OCI-LY1 (cell line): ENCODE measurements around the gene ZNHIT2.

Source experiments
- H2AFZ ChIP-seq: fragments of 200-600 bp; sonication (generic), shearing (Covaris generic); 2 replicates; pipeline ENCODE4 v1.6.0; 2014; ENCODE audit warnings: antibody characterized with exemption, mild to moderate bottlenecking, low read length
- H3F3A ChIP-seq: fragments of 200-600 bp; sonication (generic), shearing (Covaris generic); 2 replicates; pipeline ENCODE4 v1.6.0; 2014; ENCODE audit warnings: mild to moderate bottlenecking, antibody characterized with exemption, low read length, moderate library complexity; ENCODE audit not compliant: insufficient read depth
- H3K27ac ChIP-seq: fragments of 200-600 bp; sonication (generic); 2 replicates; pipeline ENCODE4 v1.5.1; 2014; ENCODE audit warnings: low read length, mixed run types, mild to moderate bottlenecking, low read depth; ENCODE audit not compliant: poor library complexity, severe bottlenecking
- H3K27me3 ChIP-seq: fragments of 200-600 bp; sonication (generic); 2 replicates; pipeline ENCODE4 v1.6.0; 2014; ENCODE audit warnings: antibody characterized with exemption, mild to moderate bottlenecking, low read length, moderate library complexity; ENCODE audit not compliant: insufficient read depth
- H3K36me3 ChIP-seq: fragments of 200-600 bp; sonication (generic); 2 replicates; pipeline ENCODE4 v1.6.1; 2014; ENCODE audit warnings: mild to moderate bottlenecking, antibody characterized with exemption, low read length, moderate library complexity, mixed read lengths; ENCODE audit not compliant: insufficient read depth
- H3K4me1 ChIP-seq: fragments of 200-600 bp; sonication (generic); 2 replicates; pipeline ENCODE4 v1.5.1; 2014; ENCODE audit warnings: mild to moderate bottlenecking, low read length, moderate library complexity; ENCODE audit not compliant: insufficient read depth, severe bottlenecking
- H3K4me2 ChIP-seq: fragments of 200-600 bp; sonication (generic), shearing (Covaris generic); 2 replicates; pipeline ENCODE4 v1.6.1; 2014; ENCODE audit warnings: low read length
- H3K4me3 ChIP-seq: fragments of 200-600 bp; sonication (generic); 2 replicates; pipeline ENCODE4 v1.5.1; 2014; ENCODE audit warnings: low read length, low read depth, mild to moderate bottlenecking, mixed read lengths; ENCODE audit not compliant: poor library complexity, severe bottlenecking
- H3K79me2 ChIP-seq: fragments of 200-600 bp; shearing (Covaris generic); 2 replicates; pipeline ENCODE4 v1.6.1; 2016; ENCODE audit warnings: mixed run types, low read length, mixed read lengths; ENCODE audit not compliant: insufficient read depth
- H3K9ac ChIP-seq: fragments of 200-600 bp; sonication (generic), shearing (Covaris generic); 2 replicates; pipeline ENCODE4 v1.6.1; 2014; ENCODE audit warnings: mild to moderate bottlenecking, low read length, mixed read lengths
- H3K9me2 ChIP-seq: fragments of 200-600 bp; sonication (generic), shearing (Covaris generic); 2 replicates; pipeline ENCODE4 v1.6.1; 2014; ENCODE audit warnings: low read depth, mild to moderate bottlenecking, low read length, mixed read lengths
- H3K9me3 ChIP-seq: fragments of 200-600 bp; shearing (Covaris generic); 2 replicates; pipeline ENCODE4 v1.6.1; 2014; ENCODE audit warnings: low read length, mixed read lengths
- H4K20me1 ChIP-seq: fragments of 200-600 bp; sonication (generic), shearing (Covaris generic); 2 replicates; pipeline ENCODE4 v1.6.0; 2016; ENCODE audit warnings: mild to moderate bottlenecking, low read length; ENCODE audit not compliant: insufficient read depth
- CTCF ChIP-seq: fragments of 200-600 bp; sonication (generic), shearing (Covaris generic); IDR thresholded peaks from 2 replicates; pipeline ENCODE4 v1.5.1; 2017; ENCODE audit warnings: mild to moderate bottlenecking, antibody characterized with exemption, low read length, moderate library complexity, mixed read lengths
- EZH2 ChIP-seq: fragments of 200-600 bp; sonication (generic), shearing (Covaris generic); IDR thresholded peaks from 2 replicates; pipeline ENCODE4 v1.8.0; 2017; ENCODE audit warnings: borderline replicate concordance, mixed run types, mild to moderate bottlenecking, antibody characterized with exemption, low read length, moderate library complexity, mixed read lengths

ZNHIT2 gene

GRCh38 chr11:65084598-65085375 is 32.7 kb downstream of the ZNHIT2 start:
- peaks cover 38% of the 10 kb centered on the region for H3K4me1 ChIP-seq
- peaks cover 63% of the 10 kb centered on the region for H3K36me3 ChIP-seq
- peak overlapping the region; percentile 98 for H3K9ac ChIP-seq
- no peaks in the 10 kb centered on the region for H3K9me3 ChIP-seq
- no peaks in the 10 kb centered on the region for H3K27me3 ChIP-seq
- peak overlapping the region; percentile 97 for H3K4me3 ChIP-seq
- peak overlapping the region; percentile 98 for H3K4me2 ChIP-seq
- no peaks in the 10 kb centered on the region for H3K9me2 ChIP-seq
- peaks cover 18% of the 10 kb centered on the region for H3K79me2 ChIP-seq
- H2AFZ ChIP-seq: no peak overlapping the region
- H3F3A ChIP-seq: no peaks in the 10 kb centered on the region
- no peaks in the 10 kb centered on the region for H4K20me1 ChIP-seq
- no peak for TF ChIP-seq CTCF
- no peak for TF ChIP-seq EZH2
- peak overlapping the region; percentile 51 for H3K27ac ChIP-seq

- Histone ChIP-seq H4K20me1 (no peaks in the 10 kb centered on the region), H3K27ac (peak within 1 kb of the TSS; percentile 62), H3K9me3 (no peaks in the 10 kb centered on the region), H3K4me1 (peaks cover 42% of the 10 kb centered on the region), H3K4me3 (peak within 1 kb of the TSS; percentile 97), H3K9ac (peak within 1 kb of the TSS; percentile 98), H3K9me2 (no peaks in the 10 kb centered on the region), H3K36me3 (peaks cover 68% of the 10 kb centered on the region), H2AFZ (no peak within 1 kb of the TSS), H3K79me2 (peaks cover 18% of the 10 kb centered on the region), H3F3A (no peaks in the 10 kb centered on the region), H3K4me2 (peak within 1 kb of the TSS; percentile 98), H3K27me3 (no peaks in the 10 kb centered on the region)
- no peak for TF ChIP-seq EZH2
- TF ChIP-seq CTCF: no peak
Observed at GRCh38 chr11:65083834-65084597, 33.5 kb downstream of the ZNHIT2 start, which contains the start of the genes CDCA5 and ZFPL1. TSS of gene CDCA5 (minus strand) at chr11:65084040. CDS start at chr11:65083978, 62 bp downstream. TSS of gene ZFPL1 (plus strand) at chr11:65084222. CDS start at chr11:65084699, 477 bp downstream.

GRCh38 chr11:65083134-65083833 is 34.2 kb downstream of the ZNHIT2 start:
- peak overlapping the region; percentile 98 for H3K9ac ChIP-seq

More at GRCh38 chr11:65083134-65083833, 34.2 kb downstream of the ZNHIT2 start:
- no peaks in the 10 kb centered on the region for H3K9me2 ChIP-seq
- H3K4me1 ChIP-seq: peaks cover 49% of the 10 kb centered on the region
- no peaks in the 10 kb centered on the region for H3F3A ChIP-seq
- no peak for TF ChIP-seq EZH2
- no peak for TF ChIP-seq CTCF
- H3K4me2 ChIP-seq: peak overlapping the region; percentile 98
- peak overlapping the region; percentile 62 for H3K27ac ChIP-seq
- peaks cover 18% of the 10 kb centered on the region for H3K79me2 ChIP-seq
- no peak overlapping the region for H2AFZ ChIP-seq
- no peaks in the 10 kb centered on the region for H3K9me3 ChIP-seq
- H3K4me3 ChIP-seq: peak overlapping the region; percentile 97
- no peaks in the 10 kb centered on the region for H4K20me1 ChIP-seq
- peaks cover 72% of the 10 kb centered on the region for H3K36me3 ChIP-seq
- no peaks in the 10 kb centered on the region for H3K27me3 ChIP-seq
